ENCODE data around the gene VMO1.

Gene VMO1

DNA sequence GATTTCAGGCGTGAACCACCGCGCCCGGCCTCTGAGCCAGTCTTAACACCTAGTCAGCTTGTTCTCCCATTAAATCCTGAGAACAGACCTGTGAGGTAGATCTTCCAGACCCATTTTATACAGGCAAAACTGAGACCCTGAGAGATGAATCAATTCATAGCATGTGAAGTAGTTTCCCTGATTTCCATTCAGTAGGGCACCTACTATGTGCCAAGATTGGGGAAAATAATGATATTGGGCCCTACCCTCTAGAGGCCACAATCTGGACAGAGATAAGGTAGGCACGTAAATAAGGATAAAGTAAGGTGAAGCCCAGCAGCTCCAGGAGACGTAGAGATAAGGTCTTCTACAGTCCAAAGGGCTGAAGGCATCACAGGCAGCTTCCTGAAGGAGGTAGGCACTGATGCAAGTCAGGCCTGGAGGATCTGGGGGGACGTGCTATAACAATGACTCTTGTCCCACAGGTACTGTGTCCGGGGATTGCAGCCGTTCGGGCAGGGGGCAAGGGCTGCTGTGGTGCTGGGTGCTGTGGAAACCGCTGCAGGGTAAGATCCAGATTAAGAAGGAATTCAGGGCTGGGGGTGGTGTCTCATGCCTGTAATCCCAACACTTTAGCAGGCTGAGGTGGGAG lies 5.7 kb downstream of the VMO1 start:
- 0 out of 2 replicates have a peak, but pooled peaks cover 9% of the 10 kb centered on the region for H3K4me1 ChIP-seq (ENCODE audit: low read length)
- DNase-seq, result no peak
- H3K27me3 ChIP-seq (replicated peaks; ENCODE audit: insufficient read depth, low read length), result peaks cover 40% of the 10 kb centered on the region
- no peaks in the 10 kb centered on the region for H3K79me2 ChIP-seq (ENCODE audit: low read length)
- H3K4me2 ChIP-seq (ENCODE audit: low read depth, low read length), result no peak overlapping the region
- no peaks in the 10 kb centered on the region for H4K20me1 ChIP-seq (ENCODE audit: insufficient read depth, low read length)
- H3K9me2 ChIP-seq (replicated peaks; ENCODE audit: insufficient read depth, low read length), result no peaks in the 10 kb centered on the region
- no peaks in the 10 kb centered on the region for H3K9me3 ChIP-seq (replicated peaks; ENCODE audit: insufficient read depth, low read length)
- no peak overlapping the region for H3K9ac ChIP-seq (ENCODE audit: low read length)
- H3K27ac ChIP-seq (ENCODE audit: low read length), result no peak overlapping the region
- TF ChIP-seq, protein P1, sequence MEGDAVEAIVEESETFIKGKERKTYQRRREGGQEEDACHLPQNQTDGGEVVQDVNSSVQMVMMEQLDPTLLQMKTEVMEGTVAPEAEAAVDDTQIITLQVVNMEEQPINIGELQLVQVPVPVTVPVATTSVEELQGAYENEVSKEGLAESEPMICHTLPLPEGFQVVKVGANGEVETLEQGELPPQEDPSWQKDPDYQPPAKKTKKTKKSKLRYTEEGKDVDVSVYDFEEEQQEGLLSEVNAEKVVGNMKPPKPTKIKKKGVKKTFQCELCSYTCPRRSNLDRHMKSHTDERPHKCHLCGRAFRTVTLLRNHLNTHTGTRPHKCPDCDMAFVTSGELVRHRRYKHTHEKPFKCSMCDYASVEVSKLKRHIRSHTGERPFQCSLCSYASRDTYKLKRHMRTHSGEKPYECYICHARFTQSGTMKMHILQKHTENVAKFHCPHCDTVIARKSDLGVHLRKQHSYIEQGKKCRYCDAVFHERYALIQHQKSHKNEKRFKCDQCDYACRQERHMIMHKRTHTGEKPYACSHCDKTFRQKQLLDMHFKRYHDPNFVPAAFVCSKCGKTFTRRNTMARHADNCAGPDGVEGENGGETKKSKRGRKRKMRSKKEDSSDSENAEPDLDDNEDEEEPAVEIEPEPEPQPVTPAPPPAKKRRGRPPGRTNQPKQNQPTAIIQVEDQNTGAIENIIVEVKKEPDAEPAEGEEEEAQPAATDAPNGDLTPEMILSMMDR (IDR thresholded peaks at IDR 0.05; ENCODE audit: low read length), result no peak
- no peak for TF ChIP-seq EZH2 (optimal IDR thresholded peaks at IDR 0.05; ENCODE audit: low read depth, low read length)
- TF ChIP-seq EZH2phosphoT487 (IDR thresholded peaks at IDR 0.05; ENCODE audit: low read length), result no peak
- H3F3A ChIP-seq (ENCODE audit: insufficient read depth, low read length), result no peaks in the 10 kb centered on the region
- H3K4me3 ChIP-seq (ENCODE audit: low read length), result no peak overlapping the region
- no peak overlapping the region for H2AFZ ChIP-seq (ENCODE audit: low read length)
- no peaks in the 10 kb centered on the region for H3K36me3 ChIP-seq (replicated peaks; ENCODE audit: insufficient read depth, low read length)

DNA sequence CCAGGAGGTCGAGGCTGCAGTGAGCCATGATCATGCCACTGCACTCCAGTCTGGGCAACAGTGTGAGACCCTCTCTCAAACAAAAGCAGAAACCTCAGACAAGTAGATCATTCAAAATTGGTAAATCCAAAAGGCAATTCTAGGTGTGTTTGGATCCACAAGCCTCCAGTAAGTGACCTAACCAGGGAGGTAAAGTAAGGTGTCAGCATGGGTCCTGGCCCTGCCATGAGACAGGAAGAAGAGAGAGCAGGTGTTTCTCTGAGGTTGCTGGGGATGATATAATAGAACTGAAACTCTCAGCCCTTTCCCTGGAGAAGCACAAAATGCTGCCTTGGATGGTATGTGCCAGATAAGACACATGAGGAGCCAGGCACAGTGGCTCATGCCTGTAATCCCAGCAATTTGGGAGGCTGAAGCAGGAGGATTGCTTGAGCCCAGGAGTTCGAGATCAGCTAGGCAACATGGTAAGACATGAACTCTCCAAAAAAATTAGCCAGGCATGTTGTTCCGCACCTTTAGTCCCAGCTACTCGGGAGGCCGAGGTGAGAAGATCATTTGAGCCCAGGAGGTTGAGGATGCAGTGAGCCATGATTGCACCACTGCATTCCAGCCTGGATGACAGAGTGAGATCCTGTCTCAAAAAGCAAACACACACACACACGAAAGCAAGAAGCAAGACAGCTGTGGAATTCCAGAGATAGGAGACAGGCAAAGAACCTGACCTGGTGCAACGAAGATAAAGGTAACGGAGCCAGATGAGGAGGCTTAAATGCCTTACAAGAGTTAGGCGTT lies 8.0 kb downstream of the VMO1 start:
- no peaks in the 10 kb centered on the region for H3F3A ChIP-seq (ENCODE audit: insufficient read depth, low read length)
- no peak overlapping the region for H2AFZ ChIP-seq (ENCODE audit: low read length)
- TF ChIP-seq, protein P1 (IDR thresholded peaks at IDR 0.05; ENCODE audit: low read length), result no peak
- TF ChIP-seq EZH2 (optimal IDR thresholded peaks at IDR 0.05; ENCODE audit: low read depth, low read length) (no peak), EZH2phosphoT487 (IDR thresholded peaks at IDR 0.05; ENCODE audit: low read length) (no peak)
- H3K9ac ChIP-seq (ENCODE audit: low read length), result no peak overlapping the region
- H3K9me3 ChIP-seq (replicated peaks; ENCODE audit: insufficient read depth, low read length), result no peaks in the 10 kb centered on the region
- H3K9me2 ChIP-seq (replicated peaks; ENCODE audit: insufficient read depth, low read length), result no peaks in the 10 kb centered on the region
- H3K4me3 ChIP-seq (ENCODE audit: low read length), result no peak overlapping the region
- H3K36me3 ChIP-seq (replicated peaks; ENCODE audit: insufficient read depth, low read length), result no peaks in the 10 kb centered on the region
- H3K4me1 ChIP-seq (ENCODE audit: low read length), result 0 out of 2 replicates have a peak, but pooled peaks cover 9% of the 10 kb centered on the region
- no peaks in the 10 kb centered on the region for H3K79me2 ChIP-seq (ENCODE audit: low read length)
- no peaks in the 10 kb centered on the region for H4K20me1 ChIP-seq (ENCODE audit: insufficient read depth, low read length)
- H3K27ac ChIP-seq (ENCODE audit: low read length), result no peak overlapping the region
- DNase-seq, result no peak
- H3K27me3 ChIP-seq (replicated peaks; ENCODE audit: insufficient read depth, low read length), result peaks cover 30% of the 10 kb centered on the region
- no peak overlapping the region; the same call in 1 of the 2 replicates for H3K4me2 ChIP-seq (ENCODE audit: low read depth, low read length)

DNA sequence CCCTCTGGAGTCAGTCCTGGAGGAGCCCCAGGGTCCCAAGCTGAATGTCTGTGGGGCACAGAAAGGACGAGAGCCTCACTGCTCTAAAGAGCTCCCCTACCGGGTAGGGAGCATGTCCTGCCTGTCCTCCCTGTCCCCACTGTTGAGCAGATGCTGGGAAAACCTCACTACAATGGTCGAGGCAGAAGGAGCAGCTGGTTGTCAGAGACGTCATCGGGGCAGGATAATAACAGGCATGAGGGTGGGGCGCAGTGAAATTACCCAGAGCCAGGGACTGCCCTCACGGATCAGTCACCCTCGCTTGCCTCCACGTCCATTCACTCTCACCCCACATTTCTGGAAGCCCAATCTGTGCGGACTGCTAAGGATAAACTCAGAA lies 13.9 kb downstream of the VMO1 start:
- no peak overlapping the region for H3K4me2 ChIP-seq (ENCODE audit: low read depth, low read length)
- H3K9me3 ChIP-seq (replicated peaks; ENCODE audit: insufficient read depth, low read length), result no peaks in the 10 kb centered on the region
- H3K27ac ChIP-seq (ENCODE audit: low read length), result no peak overlapping the region
- H3K4me3 ChIP-seq (ENCODE audit: low read length), result no peak overlapping the region
- DNase-seq, result no peak
- H3K27me3 ChIP-seq (replicated peaks; ENCODE audit: insufficient read depth, low read length), result peaks cover 24% of the 10 kb centered on the region
- no peak overlapping the region for H3K9ac ChIP-seq (ENCODE audit: low read length)
- H2AFZ ChIP-seq (ENCODE audit: low read length), result no peak overlapping the region
- no peaks in the 10 kb centered on the region for H3F3A ChIP-seq (ENCODE audit: insufficient read depth, low read length)
- no peaks in the 10 kb centered on the region for H3K79me2 ChIP-seq (ENCODE audit: low read length)
- H4K20me1 ChIP-seq (ENCODE audit: insufficient read depth, low read length), result no peaks in the 10 kb centered on the region
- TF ChIP-seq EZH2 (optimal IDR thresholded peaks at IDR 0.05; ENCODE audit: low read depth, low read length), result no peak
- TF ChIP-seq, protein P1 (IDR thresholded peaks at IDR 0.05; ENCODE audit: low read length), result no peak
- no peak for TF ChIP-seq EZH2phosphoT487 (IDR thresholded peaks at IDR 0.05; ENCODE audit: low read length)
- no peaks in the 10 kb centered on the region for H3K36me3 ChIP-seq (replicated peaks; ENCODE audit: insufficient read depth, low read length)
- H3K4me1 ChIP-seq (ENCODE audit: low read length), result no peaks in the 10 kb centered on the region
- no peaks in the 10 kb centered on the region for H3K9me2 ChIP-seq (replicated peaks; ENCODE audit: insufficient read depth, low read length)

Data from MM.1S (cell line).